Fibroblast of pulmonary artery (primary cell): ENCODE data around the gene COL12A1.
A peak's percentile ranks its signal among the peaks of the same experiment; 100 is the strongest.

Source experiments
- DNase-seq: peaks from one replicate; pipeline ENCODE4 v3.0.0-alpha.2; 2010; ENCODE audit warnings: low read depth
- H3K4me3 ChIP-seq: replicated peaks from 2 replicates; pipeline ENCODE4 v1.5.1; 2011; ENCODE audit warnings: low read depth, mild to moderate bottlenecking, control low read depth, low read length, moderate library complexity
- TF ChIP-seq, protein P1 (sequence below): IDR thresholded peaks from 2 replicates; pipeline ENCODE4 v1.5.1; 2011; ENCODE audit warnings: mild to moderate bottlenecking, control low read depth, low read length, inconsistent platforms; ENCODE audit errors: missing control alignments

The COL12A1 gene

DNA sequence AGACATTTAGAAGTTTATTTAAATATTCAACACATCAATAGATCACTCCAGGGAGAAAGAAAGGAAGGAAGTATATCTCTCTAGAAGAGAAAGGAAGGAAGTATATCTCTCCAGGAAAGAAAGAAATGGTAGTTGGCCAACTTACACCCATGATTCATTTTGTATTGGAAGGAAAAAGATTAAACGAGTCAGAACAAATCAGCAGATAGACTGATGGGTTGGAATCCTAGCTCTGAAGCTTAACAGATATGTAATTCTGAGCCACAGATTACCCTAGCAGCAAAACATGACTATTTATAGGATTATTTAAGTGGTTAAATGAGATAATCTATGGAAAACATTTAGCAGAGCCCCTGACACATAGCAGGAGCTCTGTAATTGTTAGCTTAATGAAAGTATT is 27.1 kb downstream of the COL12A1 start:
- TF ChIP-seq, protein P1, sequence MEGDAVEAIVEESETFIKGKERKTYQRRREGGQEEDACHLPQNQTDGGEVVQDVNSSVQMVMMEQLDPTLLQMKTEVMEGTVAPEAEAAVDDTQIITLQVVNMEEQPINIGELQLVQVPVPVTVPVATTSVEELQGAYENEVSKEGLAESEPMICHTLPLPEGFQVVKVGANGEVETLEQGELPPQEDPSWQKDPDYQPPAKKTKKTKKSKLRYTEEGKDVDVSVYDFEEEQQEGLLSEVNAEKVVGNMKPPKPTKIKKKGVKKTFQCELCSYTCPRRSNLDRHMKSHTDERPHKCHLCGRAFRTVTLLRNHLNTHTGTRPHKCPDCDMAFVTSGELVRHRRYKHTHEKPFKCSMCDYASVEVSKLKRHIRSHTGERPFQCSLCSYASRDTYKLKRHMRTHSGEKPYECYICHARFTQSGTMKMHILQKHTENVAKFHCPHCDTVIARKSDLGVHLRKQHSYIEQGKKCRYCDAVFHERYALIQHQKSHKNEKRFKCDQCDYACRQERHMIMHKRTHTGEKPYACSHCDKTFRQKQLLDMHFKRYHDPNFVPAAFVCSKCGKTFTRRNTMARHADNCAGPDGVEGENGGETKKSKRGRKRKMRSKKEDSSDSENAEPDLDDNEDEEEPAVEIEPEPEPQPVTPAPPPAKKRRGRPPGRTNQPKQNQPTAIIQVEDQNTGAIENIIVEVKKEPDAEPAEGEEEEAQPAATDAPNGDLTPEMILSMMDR, result no peak
- H3K4me3 ChIP-seq, result no peak overlapping the region
- DNase-seq, result no peak

DNA sequence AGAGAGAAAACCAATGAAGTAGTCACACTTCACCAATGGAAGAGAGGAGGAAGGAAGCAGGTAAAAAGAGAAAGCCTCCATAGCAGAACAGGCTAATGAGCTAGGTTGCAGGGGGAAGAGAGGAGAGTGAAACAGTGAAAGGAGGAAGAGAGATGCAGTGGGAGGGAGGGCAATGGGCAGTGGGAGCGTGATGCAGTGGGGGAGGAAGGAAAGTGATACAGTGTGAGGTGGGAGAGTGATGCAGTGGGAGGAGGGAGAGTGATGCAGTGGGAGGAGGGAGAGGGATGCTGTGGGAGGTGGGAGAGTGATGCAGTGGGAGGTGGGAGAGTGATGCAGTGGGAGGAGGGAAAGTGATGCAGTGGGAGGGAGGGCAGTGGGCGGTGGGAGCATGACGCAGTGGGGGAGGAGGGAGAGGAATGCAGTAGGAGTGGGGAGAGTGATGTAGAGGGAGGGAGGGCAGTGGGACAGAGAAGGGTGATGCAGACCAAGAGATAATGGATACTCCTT is 29.7 kb downstream of the COL12A1 start:
- TF ChIP-seq, protein P1, result no peak

DNA sequence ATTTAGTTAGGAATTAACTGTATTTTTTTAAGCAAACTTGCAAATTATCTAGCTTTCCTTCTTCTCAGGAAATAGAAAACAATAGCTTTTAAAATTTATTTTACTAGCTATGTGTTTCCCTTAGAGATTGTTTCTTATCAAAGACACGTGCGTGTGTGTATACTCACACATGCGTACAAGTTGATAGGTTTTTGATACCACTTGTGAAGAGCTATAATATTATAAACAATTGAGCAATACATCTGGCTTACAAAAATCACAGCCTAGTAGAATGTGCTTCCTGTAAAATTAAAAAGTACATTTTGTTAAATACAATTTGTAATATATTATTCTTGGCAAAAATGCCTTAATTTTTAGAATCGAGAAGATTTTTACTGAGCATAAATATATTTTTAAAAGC is 33.9 kb downstream of the COL12A1 start:
- no peak overlapping the region for H3K4me3 ChIP-seq
- TF ChIP-seq, protein P1, result no peak
- DNase-seq, result peak; percentile 31

More for the DNA sequence above, 29.7 kb downstream of the COL12A1 start:
- no peak for DNase-seq
- H3K4me3 ChIP-seq, result no peak overlapping the region

DNA sequence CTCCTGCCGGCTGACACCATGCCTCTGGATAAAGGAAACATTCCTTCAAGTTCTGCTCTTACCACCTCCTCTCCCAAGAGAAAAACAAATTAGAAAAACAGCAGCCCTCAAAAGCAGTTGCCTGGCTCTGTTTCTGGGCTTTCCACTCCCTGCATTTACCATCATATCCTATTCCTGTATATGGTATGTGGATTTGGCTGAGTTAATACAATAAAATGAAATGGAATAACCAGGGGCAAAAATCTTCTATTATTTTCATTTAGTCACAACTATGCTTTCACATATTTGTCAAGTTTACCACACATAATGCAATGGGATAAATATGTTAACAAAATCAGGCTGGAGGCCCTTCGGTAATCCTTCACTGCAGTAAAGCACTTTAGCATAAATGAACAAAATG is 34.3 kb downstream of the COL12A1 start:
- TF ChIP-seq, protein P1, result no peak
- H3K4me3 ChIP-seq, result no peak overlapping the region
- DNase-seq, result no peak

DNA sequence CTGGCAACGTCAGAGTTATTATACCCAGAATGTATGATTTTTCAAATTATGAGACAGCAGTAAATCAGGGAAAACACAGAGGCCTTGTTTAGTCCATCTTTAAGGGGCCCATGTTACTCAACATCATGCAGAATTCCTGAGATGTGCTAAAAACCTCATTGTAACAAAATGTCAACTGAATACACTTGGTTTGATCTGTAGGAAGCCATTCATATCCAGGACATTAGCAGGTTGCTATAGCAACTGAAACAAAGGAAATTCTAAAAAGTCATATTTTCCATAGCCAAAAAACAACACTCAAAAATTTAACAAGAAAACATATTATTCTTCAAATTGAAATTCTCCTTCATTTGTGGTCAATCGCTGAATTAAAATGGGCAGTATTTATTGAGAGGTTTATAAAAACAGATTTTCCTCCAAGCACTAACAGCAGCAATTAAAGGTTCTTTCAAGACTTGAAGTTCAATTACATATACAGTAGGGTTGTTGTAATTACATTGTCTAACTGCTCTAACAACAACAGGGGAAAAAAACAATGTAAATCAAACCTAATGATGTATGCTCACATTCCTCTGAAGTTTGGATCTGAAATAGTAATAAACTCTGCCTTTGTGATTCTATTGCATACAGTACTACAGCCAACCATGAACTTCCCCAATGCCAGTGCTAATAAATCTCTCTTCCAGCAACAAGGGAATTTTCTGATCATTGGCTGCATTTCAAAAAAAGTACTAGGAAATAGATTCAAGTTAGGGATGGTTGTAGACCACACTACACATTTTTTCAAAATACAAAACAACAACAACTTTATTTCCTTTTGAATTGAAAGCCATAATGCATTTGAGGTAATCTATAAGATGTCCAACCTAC is 34.9 kb downstream of the COL12A1 start:
- H3K4me3 ChIP-seq, result no peak overlapping the region
- DNase-seq, result peak; percentile 43
- TF ChIP-seq, protein P1, result no peak

DNA sequence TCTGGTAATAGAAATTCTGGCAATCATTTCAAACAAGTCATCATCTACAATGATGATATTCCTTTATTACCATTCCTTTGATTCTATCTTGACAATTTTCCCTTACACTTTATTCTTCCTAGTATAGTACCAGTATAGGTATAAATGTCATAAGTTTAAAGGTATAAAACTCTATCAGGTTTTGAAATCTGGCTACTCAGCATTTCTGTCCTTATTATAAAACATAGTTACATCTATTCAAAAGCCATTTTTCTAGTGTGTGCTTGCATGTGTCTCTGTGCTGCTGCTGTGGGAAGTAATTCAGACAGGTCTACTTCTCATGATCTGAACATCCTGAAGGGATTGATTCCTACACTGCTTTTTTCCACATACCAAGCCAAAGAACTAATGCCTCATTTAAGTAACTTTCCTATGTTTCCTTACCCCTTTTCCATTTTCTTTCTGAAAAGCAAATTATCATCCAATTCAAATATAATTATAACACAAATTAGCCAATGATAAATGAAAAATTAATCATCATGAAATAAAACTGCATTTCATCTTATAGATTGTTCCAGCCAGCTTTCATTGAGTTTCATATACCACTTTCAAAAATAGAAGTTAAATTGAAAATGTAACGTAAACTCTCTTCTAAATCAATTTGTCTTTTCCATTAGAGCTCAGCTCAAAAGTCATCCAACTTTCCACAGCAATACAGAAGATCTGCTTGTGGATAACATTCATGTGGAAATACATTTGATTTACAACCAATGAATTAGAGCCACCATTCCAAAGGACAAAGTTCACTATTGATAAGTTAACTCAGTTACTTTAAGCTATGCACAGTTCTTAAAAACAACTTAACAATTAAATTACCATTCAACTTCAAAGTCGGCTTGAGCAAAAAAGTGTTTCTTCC is 35.9 kb downstream of the COL12A1 start:
- no peak for DNase-seq
- TF ChIP-seq, protein P1, result no peak
- H3K4me3 ChIP-seq, result no peak overlapping the region
